ENCODE measurements around the gene KCNG2.

KCNG2 gene

GRCh38 chr18:79924814-79925731 is 127.3 kb downstream of the KCNG2 start:
- no peak for DNase-seq (ENCODE audit: low spot score)

DNA sequence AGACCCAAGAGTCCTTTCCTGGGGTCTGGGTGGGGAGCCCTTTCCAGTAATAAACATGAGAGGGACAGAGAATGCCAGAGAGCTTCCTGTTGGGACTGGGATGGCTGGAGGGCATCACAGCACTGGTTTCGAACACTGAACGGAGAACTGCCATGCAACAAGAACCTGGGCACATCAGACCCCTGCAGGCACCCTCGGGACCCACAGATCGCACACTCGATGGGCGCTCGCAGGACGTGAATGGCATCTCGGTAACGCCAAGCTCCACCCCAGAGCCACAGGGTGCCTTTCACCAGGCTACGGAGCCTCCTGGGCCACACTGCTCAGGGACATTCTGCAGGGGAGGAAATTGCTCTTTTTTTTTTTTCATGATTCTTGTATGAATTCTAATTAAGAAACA is 128.6 kb downstream of the KCNG2 start:
- DNase-seq (ENCODE audit: low spot score) = no peak

- DNase-seq (ENCODE audit: low spot score) = no peak
Measured at GRCh38 chr18:79926715-79927606, 129.2 kb downstream of the KCNG2 start.

DNA sequence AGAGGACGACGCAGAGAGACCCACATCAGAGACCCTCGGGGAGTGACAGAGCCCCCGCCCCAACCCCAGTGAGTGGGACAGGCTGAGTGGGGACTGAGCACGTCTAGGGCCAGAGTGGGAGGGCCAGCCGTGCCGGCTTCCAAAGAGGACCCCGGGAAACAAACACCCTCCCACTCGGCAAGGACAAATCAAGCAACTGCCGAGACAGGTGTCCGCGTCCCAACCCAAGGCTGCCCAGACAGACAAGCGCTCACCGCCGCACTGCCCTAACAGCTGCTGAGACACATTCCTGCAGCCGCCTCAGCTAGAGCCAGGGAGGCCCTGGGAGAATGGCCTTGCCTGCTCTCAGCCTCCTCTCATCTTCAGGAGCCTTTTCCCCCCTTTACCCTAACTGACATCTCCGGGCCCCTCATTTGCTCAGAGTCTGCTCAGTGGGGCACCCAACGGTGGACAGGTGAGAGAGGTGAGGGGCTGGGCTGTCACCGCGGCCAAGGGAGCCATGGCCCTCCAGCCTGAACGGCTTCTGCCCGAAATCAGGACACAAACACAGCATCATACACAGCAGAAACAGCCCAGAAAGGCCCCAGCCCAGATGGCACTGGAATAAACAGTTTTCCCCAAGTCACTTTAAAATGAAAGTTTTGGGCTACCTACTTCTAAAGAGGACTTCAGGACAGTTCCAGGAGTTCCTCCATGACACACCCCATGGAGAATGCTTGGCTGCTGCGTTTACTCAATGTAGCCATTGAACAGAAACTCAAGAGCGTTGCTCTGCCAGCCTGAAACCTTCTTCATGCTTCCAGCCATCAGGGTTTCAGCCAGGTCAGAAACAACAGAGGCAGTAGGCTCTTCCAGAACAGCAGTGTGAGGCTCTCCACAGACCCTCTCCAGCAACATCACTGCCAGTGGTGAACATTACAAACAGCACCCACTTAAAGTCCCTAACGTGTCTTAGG is 130.1 kb downstream of the KCNG2 start:
- no peak for DNase-seq (ENCODE audit: low spot score)

GRCh38 chr18:79928563-79928960 is 130.8 kb downstream of the KCNG2 start:
- DNase-seq (ENCODE audit: low spot score) = no peak

DNA sequence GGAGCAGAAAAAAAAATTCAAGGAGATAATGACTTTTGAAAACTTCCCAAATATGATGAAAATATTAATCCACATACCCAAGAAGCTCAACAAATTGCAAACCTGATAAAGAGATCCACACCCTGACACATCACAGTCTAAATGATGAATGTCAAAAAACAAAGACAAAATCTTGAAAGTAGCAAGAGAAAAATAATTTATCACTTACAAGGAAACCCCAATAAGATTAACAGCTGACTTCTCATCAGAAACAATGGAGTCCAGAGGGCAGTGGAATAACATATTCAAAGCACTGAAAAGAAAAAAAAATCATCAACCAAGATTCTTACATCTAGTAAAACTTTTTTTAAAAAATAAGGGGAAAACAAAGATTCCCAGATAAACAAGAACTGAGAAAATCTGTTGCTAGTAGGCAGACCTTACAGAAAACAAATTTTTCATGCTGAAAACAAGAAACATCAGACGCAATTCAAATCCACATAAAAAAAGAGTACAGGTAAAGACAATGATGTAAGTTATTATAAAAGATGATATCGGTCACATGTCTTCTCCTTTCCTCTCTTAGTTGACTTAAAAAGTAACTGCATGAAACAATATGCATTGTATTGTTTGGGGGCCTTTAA is 132.4 kb downstream of the KCNG2 start:
- no peak for DNase-seq (ENCODE audit: low spot score)

- DNase-seq (ENCODE audit: low spot score) = no peak
Measured at GRCh38 chr18:79931475-79931874, 133.7 kb downstream of the KCNG2 start.

- no peak for DNase-seq (ENCODE audit: low spot score)
Measured at GRCh38 chr18:79932907-79933306, 135.2 kb downstream of the KCNG2 start.

DNA sequence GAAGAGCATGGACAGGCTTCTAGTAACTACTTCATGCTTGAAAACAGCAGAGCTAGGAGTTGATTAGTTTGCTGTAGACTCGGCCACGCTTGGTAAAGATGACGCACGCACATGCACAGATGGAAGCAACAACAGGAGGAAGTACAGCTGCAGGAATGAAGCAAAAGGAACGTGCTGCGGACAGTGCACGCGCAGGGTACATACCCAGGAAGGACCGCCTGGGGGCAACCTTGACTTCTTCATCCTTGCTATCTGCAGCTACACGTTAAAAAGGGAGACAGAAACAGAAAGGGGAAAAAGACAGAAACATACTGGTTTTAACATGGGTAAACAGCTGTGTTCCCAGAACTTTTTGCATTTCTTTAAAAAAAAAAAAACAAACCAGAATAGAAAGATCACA is 136.0 kb downstream of the KCNG2 start:
- no peak for DNase-seq (ENCODE audit: low spot score)

GRCh38 chr18:79934311-79935097 is 136.8 kb downstream of the KCNG2 start:
- no peak for DNase-seq (ENCODE audit: low spot score)

- DNase-seq (ENCODE audit: low spot score) = no peak
Measured at GRCh38 chr18:79935098-79935480, 137.4 kb downstream of the KCNG2 start.

- no peak for DNase-seq (ENCODE audit: low spot score)
Measured at GRCh38 chr18:79935499-79935898, 137.8 kb downstream of the KCNG2 start.

DNA sequence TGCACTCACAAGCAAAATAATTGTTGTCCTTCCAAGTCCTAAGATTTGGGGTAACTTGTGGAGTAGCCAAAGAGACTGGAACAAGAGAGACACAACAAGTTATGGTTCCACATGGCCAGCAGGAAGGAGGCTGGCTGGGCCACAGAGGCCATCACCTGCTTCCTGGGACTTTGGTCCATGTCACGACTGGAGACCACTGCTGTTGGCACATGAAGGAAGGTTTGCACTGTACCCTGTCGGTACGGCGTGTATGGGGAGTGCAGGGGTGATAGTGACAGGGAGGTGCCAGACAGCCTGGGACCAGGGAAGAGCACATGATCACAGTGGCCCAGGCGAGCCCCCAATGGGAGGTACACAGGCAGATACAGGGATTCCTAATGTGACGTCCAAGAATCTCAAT is 138.2 kb downstream of the KCNG2 start:
- DNase-seq (ENCODE audit: low spot score) = no peak

- DNase-seq (ENCODE audit: low spot score) = no peak
Measured at GRCh38 chr18:79936641-79937040, 138.9 kb downstream of the KCNG2 start.

DNA sequence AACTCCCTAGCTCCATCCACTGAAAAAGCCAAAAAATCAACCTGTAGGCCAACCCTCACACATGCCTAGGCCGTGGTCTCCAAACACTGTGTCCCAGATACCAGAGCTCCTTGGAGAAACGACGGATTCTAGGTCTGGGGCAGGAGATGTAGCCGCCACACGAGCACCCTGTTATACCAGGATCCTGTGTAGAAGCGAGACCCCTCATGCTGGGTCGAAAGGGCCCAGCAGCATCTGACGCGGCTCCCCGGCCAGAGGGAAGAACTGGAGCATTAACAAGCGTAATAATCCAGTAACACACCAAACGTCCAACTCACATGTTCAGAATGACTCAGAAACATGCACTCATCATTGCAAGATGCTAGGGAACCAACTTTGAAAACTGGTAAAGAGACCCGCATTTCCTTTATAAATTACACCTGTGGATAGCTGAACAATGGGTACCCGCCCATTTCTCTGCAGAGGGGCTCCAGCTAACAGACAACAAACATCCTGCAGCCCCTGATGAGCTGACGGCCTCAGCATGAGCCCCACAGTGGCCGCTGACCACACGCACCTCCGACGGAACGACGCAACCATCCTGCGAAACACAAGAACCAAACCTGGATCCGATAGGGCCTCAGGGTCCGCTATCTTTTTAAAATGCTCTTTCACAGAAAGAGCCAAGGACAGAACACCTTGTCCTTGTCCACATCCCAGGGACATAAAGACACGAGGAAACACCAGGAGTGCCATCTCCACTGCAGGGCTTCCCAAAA is 139.5 kb downstream of the KCNG2 start:
- no peak for DNase-seq (ENCODE audit: low spot score)

DNA sequence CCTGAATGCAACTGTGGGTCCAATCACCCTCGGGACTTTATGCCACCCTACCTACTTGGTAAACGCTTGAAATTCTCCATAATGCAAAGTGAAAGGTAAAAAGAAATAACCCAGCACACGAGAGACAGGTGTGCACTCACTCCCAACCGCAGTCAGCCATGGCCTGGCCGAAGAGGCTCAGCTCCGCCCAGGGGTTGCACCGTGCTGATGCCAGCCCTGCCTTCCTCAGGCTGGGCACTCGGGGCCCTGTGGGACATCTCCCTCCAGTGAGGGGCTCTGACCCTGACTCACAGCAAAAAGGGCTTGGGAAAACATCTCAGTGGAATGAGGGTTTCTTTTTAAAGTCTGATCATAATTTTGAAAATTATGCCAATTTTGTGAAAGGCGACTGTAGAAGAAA is 140.5 kb downstream of the KCNG2 start:
- DNase-seq (ENCODE audit: low spot score) = no peak

DNA sequence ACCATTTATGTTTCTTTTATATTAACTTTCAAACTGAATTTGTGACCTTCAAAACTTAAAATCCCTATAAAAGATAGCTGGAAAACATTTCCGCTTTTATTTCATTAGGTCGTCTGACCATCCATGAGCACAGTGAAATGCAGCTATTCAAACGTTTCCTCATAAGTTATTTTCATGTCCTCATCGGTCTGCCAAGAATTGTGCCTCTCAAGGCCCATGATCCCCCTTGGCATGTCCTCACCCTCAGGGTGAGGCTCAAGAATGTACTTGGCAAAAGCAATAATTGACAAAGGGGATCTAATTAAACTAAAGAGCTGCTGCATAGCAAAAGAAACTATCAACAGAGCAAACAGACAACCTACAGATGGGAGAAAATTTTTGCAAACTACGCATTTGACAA is 141.4 kb downstream of the KCNG2 start:
- DNase-seq (ENCODE audit: low spot score) = no peak

DNA sequence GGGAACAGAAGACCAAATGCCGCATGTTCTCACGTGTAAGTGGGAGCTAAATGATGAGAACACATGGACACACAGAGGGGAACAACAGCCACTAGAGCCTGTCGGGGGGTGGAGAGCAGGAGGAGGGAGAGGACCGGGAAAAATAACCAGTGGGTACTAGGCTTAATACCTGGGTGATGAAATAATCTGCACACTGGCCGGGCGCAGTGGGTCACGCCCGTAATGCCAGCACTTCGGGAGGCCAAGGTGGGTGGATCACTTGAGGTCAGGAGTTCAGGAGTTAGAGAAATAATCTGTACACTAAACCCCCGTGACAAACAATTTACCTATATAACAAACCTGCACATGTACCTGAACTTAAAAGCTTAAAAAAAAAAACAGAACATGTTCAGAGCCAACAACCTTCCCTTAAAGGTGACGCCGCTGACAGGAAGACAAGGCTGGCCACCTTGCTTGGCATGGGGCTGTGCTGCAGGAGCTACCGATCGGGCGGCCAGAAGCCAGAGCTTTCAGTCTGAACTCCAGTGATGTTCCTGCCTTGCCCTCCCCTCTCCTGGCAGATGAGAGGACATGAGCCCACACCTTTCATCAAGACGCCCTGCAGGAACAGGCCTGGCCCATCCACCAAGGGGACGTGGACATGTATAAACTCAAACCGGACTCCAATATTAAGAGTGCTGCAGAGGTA is 142.5 kb downstream of the KCNG2 start:
- no peak for DNase-seq (ENCODE audit: low spot score)

DNA sequence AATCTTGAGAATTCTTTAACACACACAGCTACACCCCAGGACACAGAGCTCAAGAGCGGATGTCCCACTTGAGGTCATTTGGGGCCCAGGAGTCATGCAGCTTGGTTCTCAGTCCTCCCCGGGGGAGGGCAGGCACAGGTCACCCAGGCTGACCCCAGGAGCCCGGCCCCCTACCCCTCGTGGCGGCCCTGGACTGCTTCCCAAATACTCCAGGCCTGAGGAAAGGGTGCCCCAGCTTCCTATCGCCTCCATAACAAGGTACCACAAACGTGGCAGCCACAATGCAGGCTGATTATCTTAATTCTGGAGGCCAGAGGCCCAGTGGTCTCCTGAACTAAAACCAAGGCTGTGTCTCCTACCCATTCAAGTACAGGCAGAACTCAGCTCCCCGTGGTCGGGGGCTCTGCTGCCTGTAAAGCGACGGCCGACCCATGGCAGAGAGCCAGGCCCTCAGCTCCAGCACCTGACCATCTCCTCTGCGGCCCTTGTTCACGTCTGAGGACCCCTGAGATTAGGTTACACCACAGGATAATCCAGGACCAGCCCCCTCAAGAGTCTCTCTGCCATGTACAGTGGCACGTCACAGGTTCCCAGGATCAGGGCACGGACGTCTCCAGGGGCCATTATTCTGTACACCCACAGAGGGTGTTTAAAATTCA is 143.2 kb downstream of the KCNG2 start:
- no peak for DNase-seq (ENCODE audit: low spot score)

All from COLO829 (cell line).